Keratinocyte (primary cell): ENCODE results near the gene EPHA6. TPM values are rescaled to one million over a fixed set of nuclear protein-coding genes. Genes with fewer than 3 reads are reported as not detected.

Experiments used
- DNase-seq: peaks from one replicate; pipeline ENCODE4 v3.0.0-alpha.2; 2011; ENCODE audit warnings: low read depth, missing footprints, low spot score
- FAIRE-seq: peaks from 2 replicates; lab custom pipeline; 2011; peaks lifted over from hg19 to GRCh38; lab: Jason Lieb, UNC
- H2AFZ ChIP-seq: 2 replicates; pipeline ENCODE4 v1.6.0; 2012; ENCODE audit warnings: low read length, control low read depth, inconsistent platforms; ENCODE audit not compliant: control insufficient read depth
- H3K27ac ChIP-seq: 2 replicates; pipeline ENCODE4 v1.5.1; 2011; ENCODE audit warnings: low read length; ENCODE audit not compliant: control insufficient read depth, insufficient read depth
- H3K27me3 ChIP-seq: 3 replicates; pipeline ENCODE4 v1.6.0; 2011; ENCODE audit warnings: low read length; ENCODE audit not compliant: control insufficient read depth, insufficient read depth; ENCODE audit errors: extremely low read depth
- H3K36me3 ChIP-seq, 2 experiments: 2 replicates in 1 of 2; 3 replicates in 1 of 2; pipeline ENCODE4 v1.5.1; 2011; ENCODE audit warnings: low read length in 2 of 2, mild to moderate bottlenecking in 1 of 2; ENCODE audit not compliant: control insufficient read depth in 2 of 2, insufficient read depth in 2 of 2; ENCODE audit errors: extremely low read depth in 1 of 2
- H3K4me1 ChIP-seq: 3 replicates; pipeline ENCODE4 v1.5.1; 2011; ENCODE audit warnings: low read length; ENCODE audit not compliant: control insufficient read depth, insufficient read depth; ENCODE audit errors: extremely low read depth
- H3K4me2 ChIP-seq: 3 replicates; pipeline ENCODE4 v1.6.0; 2011; ENCODE audit warnings: low read depth, low read length; ENCODE audit not compliant: control insufficient read depth, insufficient read depth; ENCODE audit errors: extremely low read depth
- H3K4me3 ChIP-seq, 3 experiments: fragments of 200-600 bp in 1 of 3; sonication (generic) in 1 of 3; 2 replicates in 2 of 3; 3 replicates in 1 of 3; pipeline ENCODE4 v1.5.1; 2011 to 2016; ENCODE audit warnings: low read length in 3 of 3, mild to moderate bottlenecking in 3 of 3, control low read depth in 2 of 3, inconsistent platforms in 1 of 3, low read depth in 1 of 3, mixed read lengths in 1 of 3, mixed run types in 1 of 3, moderate library complexity in 1 of 3; ENCODE audit not compliant: control insufficient read depth in 2 of 3, insufficient read depth in 2 of 3; ENCODE audit errors: extremely low read depth in 1 of 3
- H3K79me2 ChIP-seq: 2 replicates; pipeline ENCODE4 v1.6.0; 2012; ENCODE audit warnings: low read length; ENCODE audit not compliant: control insufficient read depth, insufficient read depth
- H3K9ac ChIP-seq: 3 replicates; pipeline ENCODE4 v1.6.0; 2011; ENCODE audit warnings: low read length; ENCODE audit not compliant: control insufficient read depth, insufficient read depth; ENCODE audit errors: extremely low read depth
- H3K9me1 ChIP-seq: 3 replicates; pipeline ENCODE4 v1.6.0; 2011; ENCODE audit warnings: low read length; ENCODE audit not compliant: control insufficient read depth, insufficient read depth; ENCODE audit errors: extremely low read depth
- H3K9me3 ChIP-seq: 2 replicates; pipeline ENCODE4 v1.5.1; 2012; ENCODE audit warnings: low read depth, low read length; ENCODE audit not compliant: control insufficient read depth
- H4K20me1 ChIP-seq: 3 replicates; pipeline ENCODE4 v1.6.0; 2011; ENCODE audit warnings: low read length; ENCODE audit not compliant: control insufficient read depth, insufficient read depth; ENCODE audit errors: extremely low read depth
- CTCF ChIP-seq, 3 experiments: IDR thresholded peaks in 1 of 3; conservative IDR thresholded peaks in 1 of 3; optimal IDR thresholded peaks in 1 of 3; 2 replicates in 2 of 3; 3 replicates in 1 of 3; pipeline versions ENCODE3 to v1.5.1; 2011; ENCODE audit warnings: low read length in 3 of 3, mild to moderate bottlenecking in 3 of 3, moderate library complexity in 2 of 3, control low read depth in 1 of 3, inconsistent platforms in 1 of 3; ENCODE audit not compliant: insufficient read depth in 2 of 3; ENCODE audit errors: extremely low read depth in 1 of 3
- EZH2 ChIP-seq: IDR thresholded peaks from one replicate; pipeline ENCODE4 v1.6.1; 2012; ENCODE audit warnings: inconsistent platforms, mild to moderate bottlenecking, low read length, moderate library complexity
- dilution Hi-C: fragments of 300-500 bp; cut with MboI; formaldehyde crosslinking; loops from one replicate; pipeline ENCODE4 v1.7.0; 2020; ENCODE audit warnings: low sequenced_read_pairs; ENCODE audit not compliant: extremely low pct_ligation_motif_present
- polyA plus RNA-seq, 5 experiments: library from polyadenylated mRNA; depleted of rRNA in 3 of 5; stranded (reverse) in 3 of 5; stranded (forward) in 1 of 5; unstranded in 1 of 5; fragments of >200 nt; gene quantifications; 1 replicate in 1 of 5; 2 replicates in 3 of 5; 3 replicates in 1 of 5; pipeline versions ENCODE4 v1.2.1 to v1.2.3, GENCODE V29; 2011 to 2012; ENCODE audit warnings: missing spikeins in 2 of 5, low read depth in 1 of 5, low replicate concordance in 1 of 5

EPHA6 gene
- polyA plus RNA-seq, 1 donor (not counting 4 experiments of a cell fraction or from before 2014, with no cell fraction given): not detected

GRCh38 chr3:97338375-97338774 is 524.0 kb downstream of the EPHA6 start:
- no peak overlapping the region for H2AFZ ChIP-seq
- DNase-seq: no peak
- no peaks in the 10 kb centered on the region for H3K9me1 ChIP-seq
- H3K9ac ChIP-seq: no peak overlapping the region
- no peak overlapping the region for H3K4me2 ChIP-seq
- no peaks in the 10 kb centered on the region for H3K9me3 ChIP-seq
- no peak for TF ChIP-seq EZH2
- no peak for TF ChIP-seq CTCF (optimal IDR thresholded peaks at IDR 0.05 in 1 of 3, IDR thresholded peaks at IDR 0.05 in 1 of 3, conservative IDR thresholded peaks at IDR 0.05 in 1 of 3; ENCODE audit: extremely low read depth in 1 of 3, insufficient read depth in 2 of 3, low read length in 3 of 3)
- dilution Hi-C loops: no loop called here
- H4K20me1 ChIP-seq: no peaks in the 10 kb centered on the region
- no peaks in the 10 kb centered on the region for H3K36me3 ChIP-seq
- H3K4me3 ChIP-seq: no peak overlapping the region
- no peak overlapping the region for H3K27ac ChIP-seq
- FAIRE-seq: no peak
- H3K4me1 ChIP-seq: no peaks in the 10 kb centered on the region
- no peaks in the 10 kb centered on the region for H3K27me3 ChIP-seq
- H3K79me2 ChIP-seq: no peaks in the 10 kb centered on the region

GRCh38 chr3:97340940-97341339 is 526.5 kb downstream of the EPHA6 start:
- no peaks in the 10 kb centered on the region for H3K4me1 ChIP-seq
- no peak for TF ChIP-seq CTCF (optimal IDR thresholded peaks at IDR 0.05 in 1 of 3, IDR thresholded peaks at IDR 0.05 in 1 of 3, conservative IDR thresholded peaks at IDR 0.05 in 1 of 3; ENCODE audit: extremely low read depth in 1 of 3, insufficient read depth in 2 of 3, low read length in 3 of 3)
- TF ChIP-seq EZH2: no peak
- no peak overlapping the region for H3K4me2 ChIP-seq
- dilution Hi-C loops: no loop called here
- no peak overlapping the region for H3K4me3 ChIP-seq
- H3K9me1 ChIP-seq: no peaks in the 10 kb centered on the region
- no peaks in the 10 kb centered on the region for H3K36me3 ChIP-seq
- no peaks in the 10 kb centered on the region for H3K9me3 ChIP-seq
- FAIRE-seq: no peak
- DNase-seq: no peak
- H3K27me3 ChIP-seq: no peaks in the 10 kb centered on the region
- no peak overlapping the region for H3K27ac ChIP-seq
- H3K79me2 ChIP-seq: no peaks in the 10 kb centered on the region
- H3K9ac ChIP-seq: no peak overlapping the region
- no peak overlapping the region for H2AFZ ChIP-seq
- no peaks in the 10 kb centered on the region for H4K20me1 ChIP-seq
